ENCODE data around the gene CEMP1. TPM values are rescaled to one million over a fixed set of nuclear protein-coding genes. Genes with fewer than 3 reads are reported as not detected.

The CEMP1 gene
- total and polyA plus RNA-seq, 2 donors, result 0.85 TPM; not detected in 1

DNA sequence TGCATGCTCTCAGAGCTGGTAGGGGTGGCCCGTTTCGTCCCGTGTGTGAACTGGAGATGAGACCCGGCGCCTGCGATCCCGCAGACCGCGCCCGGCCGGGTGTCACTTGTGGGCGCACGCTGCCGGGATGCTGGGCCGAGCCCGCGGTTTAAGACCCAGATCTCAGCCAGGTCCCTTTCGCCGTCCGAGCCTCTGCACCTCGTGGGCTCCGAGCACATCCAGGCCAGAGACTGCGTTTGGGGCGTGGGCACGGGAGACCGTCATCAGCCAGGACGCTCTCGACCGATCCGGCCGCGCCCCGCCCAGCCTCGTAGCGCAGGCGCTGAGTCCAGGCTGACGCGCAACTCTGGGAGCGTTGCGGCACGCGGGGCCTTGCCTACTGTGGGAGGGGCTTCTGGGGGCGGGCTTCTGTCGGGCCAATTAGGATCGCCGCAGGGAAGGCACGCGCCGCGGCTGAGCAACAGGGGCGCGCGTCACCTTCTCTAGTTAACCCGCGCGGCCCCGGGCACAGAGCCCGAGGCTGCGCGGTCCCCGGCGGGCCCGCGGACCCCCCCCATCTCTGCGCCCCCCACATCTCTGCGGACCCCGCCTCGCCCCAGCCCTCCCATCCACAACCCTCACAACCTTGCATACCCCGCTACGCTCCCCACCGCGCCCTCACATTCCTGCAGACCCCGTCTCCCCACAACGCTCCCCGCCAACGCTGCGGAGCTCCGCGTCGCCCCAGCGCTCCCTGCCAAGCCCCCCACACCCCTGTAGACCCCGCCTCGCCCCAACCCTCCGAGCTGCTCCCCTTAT lies 687 bp upstream of the CEMP1 start:
- Histone ChIP-seq H3K4me1 (ENCODE audit: insufficient read depth) (no peaks in the 10 kb centered on the region), H3K36me3 (ENCODE audit: insufficient read depth) (no peaks in the 10 kb centered on the region), H3K27ac (ENCODE audit: low read depth) (peak overlapping the region; percentile 92), H3K4me3 (ENCODE audit: low read depth, low read length) (peak overlapping the region; percentile 45)
- peak; percentile 93 for DNase-seq (ENCODE audit: extremely low spot score)
- under 1% methylated on average over 83 of the region's 84 CpGs for WGBS

DNA sequence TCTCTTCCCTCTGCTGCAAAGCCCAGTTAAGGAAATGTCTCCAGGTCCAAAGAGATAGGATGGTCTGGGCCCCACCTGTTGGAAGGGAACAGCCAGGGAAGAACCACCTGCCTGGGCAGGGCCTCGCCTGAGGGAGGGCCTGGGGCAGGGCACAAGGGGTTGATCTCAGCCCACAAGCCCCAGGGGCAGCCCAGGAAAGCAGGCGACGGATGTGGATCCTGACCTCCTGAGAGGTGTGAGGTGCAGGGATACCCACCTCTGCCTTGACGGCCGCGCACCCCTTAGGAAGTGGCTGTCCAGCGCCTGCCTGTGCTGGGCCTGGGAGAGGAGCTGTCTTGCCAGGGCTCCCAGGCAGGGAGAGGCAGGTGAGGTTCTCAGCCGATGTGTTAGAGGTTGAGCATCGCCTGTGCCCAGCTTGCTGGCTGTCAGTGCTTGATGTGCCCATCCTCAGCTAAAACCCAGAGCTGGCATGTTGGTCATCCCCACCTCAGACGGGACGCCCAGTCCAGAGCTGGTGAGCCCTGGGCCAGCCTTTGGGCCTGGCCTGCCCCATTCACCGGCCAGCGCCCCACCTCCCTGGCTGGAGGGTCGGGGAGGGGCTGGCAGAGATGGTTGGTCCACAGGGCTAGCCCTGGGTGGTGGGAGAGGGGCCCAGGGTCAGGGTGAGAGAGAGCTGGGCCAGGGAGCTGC lies 434 bp downstream of the CEMP1 start:
- Histone ChIP-seq H3K27ac (ENCODE audit: low read depth) (no peak overlapping the region), H3K4me3 (ENCODE audit: low read depth, low read length) (no peak overlapping the region), H3K4me1 (ENCODE audit: insufficient read depth) (no peaks in the 10 kb centered on the region), H3K36me3 (ENCODE audit: insufficient read depth) (no peaks in the 10 kb centered on the region)
- 87% methylated on average over 14 of the region's 14 CpGs for WGBS
- DNase-seq (ENCODE audit: extremely low spot score), result no peak

- Histone ChIP-seq H3K36me3 (ENCODE audit: insufficient read depth) (no peaks in the 10 kb centered on the region), H3K4me3 (ENCODE audit: low read depth, low read length) (no peak overlapping the region), H3K27ac (ENCODE audit: low read depth) (no peak overlapping the region), H3K4me1 (ENCODE audit: insufficient read depth) (no peaks in the 10 kb centered on the region)
- DNase-seq (ENCODE audit: extremely low spot score), result no peak
- 89% methylated on average over 15 of the region's 15 CpGs for WGBS
Observed at GRCh38 chr16:2529961-2530628, 1.1 kb downstream of the CEMP1 start.

DNA sequence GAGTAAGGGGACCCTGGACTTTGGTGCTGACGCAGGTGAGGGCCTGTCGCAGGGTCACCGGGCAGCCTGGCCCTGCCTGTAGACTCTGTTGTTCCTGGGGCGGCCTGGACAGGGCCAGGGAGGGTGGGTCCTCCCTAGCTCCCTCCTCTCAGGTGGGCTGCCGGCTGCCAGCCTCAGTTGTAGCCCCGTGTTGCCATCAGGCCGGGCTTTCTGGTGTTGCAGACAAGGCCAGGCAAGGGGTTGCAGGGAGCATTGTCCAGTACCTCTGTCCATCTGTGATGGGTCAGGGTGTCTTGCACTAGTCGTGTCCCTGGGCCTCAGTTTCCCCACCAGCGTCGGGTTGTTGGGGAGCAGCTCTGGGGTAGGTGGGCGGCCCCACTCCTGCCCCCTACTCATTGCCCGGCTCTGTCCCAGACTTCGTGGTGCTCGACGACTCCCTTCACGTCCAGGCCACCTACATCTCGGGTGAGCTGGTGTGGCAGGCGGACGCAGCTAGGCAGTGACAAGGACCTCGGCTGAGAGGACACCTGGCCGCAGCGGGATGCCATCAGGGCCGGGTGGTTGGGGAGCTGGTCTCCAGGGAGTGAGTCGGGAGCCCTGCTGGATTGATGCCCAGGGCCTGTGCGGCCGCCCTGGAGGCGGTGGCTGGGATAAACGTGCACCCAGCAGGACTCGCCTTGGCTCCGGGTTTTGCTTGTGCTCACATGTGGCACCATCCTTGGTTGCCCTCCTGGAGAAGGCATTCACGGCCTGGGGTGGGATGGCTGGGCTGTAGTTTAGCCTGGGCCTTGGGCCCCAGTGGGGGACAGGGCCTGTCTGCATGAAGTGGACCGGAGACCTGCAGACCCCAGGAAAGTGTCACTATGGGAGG lies 1.9 kb downstream of the CEMP1 start:
- Histone ChIP-seq H3K36me3 (ENCODE audit: insufficient read depth) (no peaks in the 10 kb centered on the region), H3K4me1 (ENCODE audit: insufficient read depth) (no peaks in the 10 kb centered on the region), H3K27ac (ENCODE audit: low read depth) (no peak overlapping the region), H3K4me3 (ENCODE audit: low read depth, low read length) (no peak overlapping the region)
- 89% methylated on average over 32 of the region's 32 CpGs for WGBS
- DNase-seq (ENCODE audit: extremely low spot score), result no peak

GRCh38 chr16:2528161-2529060 lies 2.8 kb downstream of the CEMP1 start:
- 94% methylated on average over 36 of the region's 36 CpGs for WGBS
- H3K36me3 ChIP-seq (ENCODE audit: insufficient read depth), result no peaks in the 10 kb centered on the region
- H3K4me3 ChIP-seq (ENCODE audit: low read depth, low read length), result no peak overlapping the region
- no peak for DNase-seq (ENCODE audit: extremely low spot score)
- no peaks in the 10 kb centered on the region for H3K4me1 ChIP-seq (ENCODE audit: insufficient read depth)
- H3K27ac ChIP-seq (ENCODE audit: low read depth), result no peak overlapping the region

GRCh38 chr16:2527784-2528100 lies 3.5 kb downstream of the CEMP1 start:
- no peak for DNase-seq (ENCODE audit: extremely low spot score)
- Histone ChIP-seq H3K36me3 (ENCODE audit: insufficient read depth) (no peaks in the 10 kb centered on the region), H3K4me1 (ENCODE audit: insufficient read depth) (no peaks in the 10 kb centered on the region), H3K27ac (ENCODE audit: low read depth) (no peak overlapping the region), H3K4me3 (ENCODE audit: low read depth, low read length) (no peak overlapping the region)
- WGBS, result 96% methylated on average over 24 of the region's 24 CpGs

DNA sequence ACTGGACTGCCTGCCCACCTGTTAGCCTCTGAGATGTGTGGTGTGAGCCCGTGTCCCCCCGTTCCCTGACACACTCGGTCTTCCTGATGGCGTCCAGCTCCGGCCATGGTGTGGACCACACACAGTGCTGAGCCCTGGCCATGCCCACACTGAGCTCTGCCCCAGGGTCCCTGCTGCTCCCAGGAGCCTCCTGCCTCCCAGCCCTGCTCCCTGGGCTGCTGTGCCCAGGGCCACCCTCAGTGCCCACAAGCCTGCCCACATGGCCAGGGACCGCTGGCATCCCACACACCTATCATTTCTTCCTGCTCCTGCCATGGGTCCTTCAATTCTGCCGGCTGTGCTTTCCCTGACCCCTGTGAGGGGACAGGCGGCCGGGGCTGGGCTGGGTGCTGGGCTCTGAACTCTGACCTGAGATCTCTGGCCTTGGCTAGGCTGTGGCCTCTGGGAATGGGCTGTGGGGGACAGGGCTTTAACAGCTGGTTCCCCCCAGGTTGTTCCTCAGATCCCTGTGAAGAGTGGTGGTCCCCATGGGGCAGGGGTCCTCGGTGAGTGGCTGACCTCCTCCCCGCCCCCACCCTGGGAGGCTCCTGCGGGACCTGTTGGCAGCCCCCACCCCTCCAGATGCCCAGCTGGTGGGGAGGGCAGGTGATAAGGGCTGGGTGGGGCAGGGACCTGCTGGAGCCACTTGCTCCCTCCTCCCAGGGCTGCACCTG lies 4.0 kb downstream of the CEMP1 start:
- Histone ChIP-seq H3K4me3 (ENCODE audit: low read depth, low read length) (no peak overlapping the region), H3K36me3 (ENCODE audit: insufficient read depth) (no peaks in the 10 kb centered on the region), H3K27ac (ENCODE audit: low read depth) (no peak overlapping the region), H3K4me1 (ENCODE audit: insufficient read depth) (no peaks in the 10 kb centered on the region)
- 87% methylated on average over 12 of the region's 12 CpGs for WGBS
- no peak for DNase-seq (ENCODE audit: extremely low spot score)

- H3K27ac ChIP-seq (ENCODE audit: low read depth), result no peak overlapping the region
- H3K36me3 ChIP-seq (ENCODE audit: insufficient read depth), result no peaks in the 10 kb centered on the region
- H3K4me3 ChIP-seq (ENCODE audit: low read depth, low read length), result no peak overlapping the region
- 90% methylated on average over 8 of the region's 8 CpGs for WGBS
- DNase-seq (ENCODE audit: extremely low spot score), result no peak
- no peaks in the 10 kb centered on the region for H3K4me1 ChIP-seq (ENCODE audit: insufficient read depth)
Observed at GRCh38 chr16:2526135-2526534, 5.1 kb downstream of the CEMP1 start.

GRCh38 chr16:2524339-2524938 lies 6.8 kb downstream of the CEMP1 start:
- 94% methylated on average over 9 of the region's 9 CpGs for WGBS

DNA sequence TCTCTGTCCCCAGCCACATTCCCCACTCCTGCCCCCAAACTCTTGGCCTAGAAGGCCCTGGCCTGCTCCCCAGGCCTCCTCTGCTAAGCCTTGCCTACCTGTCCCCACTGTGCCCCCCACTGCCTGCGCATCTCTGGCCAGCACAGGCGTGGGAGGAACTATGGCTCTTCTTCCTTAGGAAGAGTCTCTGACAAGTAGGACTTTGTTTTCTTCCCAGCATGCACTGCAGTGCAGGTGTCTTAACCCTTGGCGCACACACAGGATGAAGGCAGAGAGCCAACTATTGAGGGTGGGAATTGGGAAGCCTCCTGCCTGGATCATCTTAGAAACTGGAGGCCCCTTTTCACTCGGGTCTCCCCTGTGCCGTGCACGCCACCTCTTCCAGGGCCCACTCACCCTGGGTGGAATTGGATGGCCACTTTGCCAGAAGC lies 7.4 kb downstream of the CEMP1 start:
- H3K27ac ChIP-seq (ENCODE audit: low read depth), result no peak overlapping the region
- no peak for DNase-seq (ENCODE audit: extremely low spot score)
- 90% methylated on average over 6 of the region's 6 CpGs for WGBS
- H3K4me3 ChIP-seq (ENCODE audit: low read depth, low read length), result no peak overlapping the region
- no peaks in the 10 kb centered on the region for H3K36me3 ChIP-seq (ENCODE audit: insufficient read depth)
- no peaks in the 10 kb centered on the region for H3K4me1 ChIP-seq (ENCODE audit: insufficient read depth)

More at GRCh38 chr16:2524339-2524938, 6.8 kb downstream of the CEMP1 start:
- no peak overlapping the region for H3K27ac ChIP-seq (ENCODE audit: low read depth)
- H3K4me3 ChIP-seq (ENCODE audit: low read depth, low read length), result no peak overlapping the region
- no peak for DNase-seq (ENCODE audit: extremely low spot score)
- H3K36me3 ChIP-seq (ENCODE audit: insufficient read depth), result no peaks in the 10 kb centered on the region
- no peaks in the 10 kb centered on the region for H3K4me1 ChIP-seq (ENCODE audit: insufficient read depth)

GRCh38 chr16:2520784-2521531 lies 10.2 kb downstream of the CEMP1 start:
- WGBS, result 20% methylated on average over 41 of the region's 41 CpGs
- no peaks in the 10 kb centered on the region for H3K4me1 ChIP-seq (ENCODE audit: insufficient read depth)
- DNase-seq (ENCODE audit: extremely low spot score), result no peak
- H3K36me3 ChIP-seq (ENCODE audit: insufficient read depth), result no peaks in the 10 kb centered on the region
- H3K4me3 ChIP-seq (ENCODE audit: low read depth, low read length), result peak overlapping the region; percentile 60
- no peak overlapping the region for H3K27ac ChIP-seq (ENCODE audit: low read depth)

All from urinary bladder (tissue), 4 donors.